ENCODE data around the gene MAP4K2.

The MAP4K2 gene

DNA sequence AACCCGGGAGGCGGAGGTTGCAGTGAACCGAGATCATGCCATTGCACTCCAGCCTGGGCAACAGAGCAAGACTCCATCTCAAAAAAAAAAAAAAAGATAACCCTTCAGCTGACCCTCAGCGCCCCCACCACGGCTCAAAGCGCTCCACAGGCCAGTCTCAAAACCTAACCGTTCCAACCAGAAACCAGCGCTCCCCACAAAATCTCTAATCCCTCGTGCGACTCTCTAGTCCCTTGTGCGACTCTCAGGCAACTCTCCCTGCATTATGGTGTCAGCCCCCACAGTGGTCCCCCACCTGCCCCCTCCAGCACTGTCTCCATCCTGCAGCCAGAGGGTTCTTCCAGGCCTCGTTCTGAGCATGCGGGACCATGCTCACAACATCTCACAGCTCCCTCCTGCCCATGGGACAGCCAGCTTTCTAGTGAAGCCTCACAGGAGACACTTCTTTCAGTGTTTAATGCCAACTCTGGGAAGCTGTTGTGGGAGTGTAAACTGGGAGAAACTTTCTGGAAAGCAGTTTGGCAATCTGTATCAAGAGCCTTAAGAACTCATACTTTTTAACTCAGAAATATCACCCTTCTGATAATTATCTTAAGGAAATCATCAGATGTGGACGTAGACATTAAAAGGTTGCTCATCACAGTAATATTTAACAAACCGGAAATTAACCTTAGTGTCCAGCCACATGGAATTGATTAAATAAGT lies 54.9 kb downstream of the MAP4K2 start:
- ChIA-PET CTCF (no interaction called here), POLR2A (interaction anchor here (1.2 kb wide), 1 partner anchor 29 kb away, joined by 3 read pairs; no protein-coding TSS in a partner anchor)
- no peak for DNase-seq (ENCODE audit: extremely low spot score)
- TF ChIP-seq CTBP1 (IDR thresholded peaks at IDR 0.05; ENCODE audit: borderline replicate concordance) (no peak), ARNT (IDR thresholded peaks at IDR 0.05) (no peak), SP1 (IDR thresholded peaks at IDR 0.05) (no peak), SUZ12 (IDR thresholded peaks at IDR 0.05) (no peak), NFRKB (IDR thresholded peaks at IDR 0.05) (no peak), PKNOX1 (IDR thresholded peaks at IDR 0.05) (no peak), LEF1 (IDR thresholded peaks at IDR 0.05; ENCODE audit: borderline replicate concordance) (no peak), FOXK2 (IDR thresholded peaks at IDR 0.05) (no peak), L3MBTL2 (conservative IDR thresholded peaks at IDR 0.05) (no peak), FOXM1 (IDR thresholded peaks at IDR 0.05; ENCODE audit: borderline replicate concordance) (no peak), FOXA1 (IDR thresholded peaks at IDR 0.05) (no peak), ZNF384 (IDR thresholded peaks at IDR 0.05) (no peak), BHLHE40 (IDR thresholded peaks at IDR 0.05; ENCODE audit: borderline replicate concordance) (no peak), ELF4 (IDR thresholded peaks at IDR 0.05) (no peak), TARDBP (IDR thresholded peaks at IDR 0.05) (no peak), HDGF (IDR thresholded peaks at IDR 0.05; ENCODE audit: borderline replicate concordance) (no peak)

GRCh38 chr11:64746486-64746885 lies 56.5 kb downstream of the MAP4K2 start:
- POLR2A ChIA-PET, result interaction anchor here (2.0 kb wide), 1 partner anchor 32 kb away, joined by 9 read pairs; the partner anchor contains the start of gene SF1
- TF ChIP-seq ARNT (IDR thresholded peaks at IDR 0.05) (no peak), FOXA1 (IDR thresholded peaks at IDR 0.05) (no peak), ZNF384 (IDR thresholded peaks at IDR 0.05) (no peak), FOXK2 (IDR thresholded peaks at IDR 0.05) (no peak), NFRKB (IDR thresholded peaks at IDR 0.05) (no peak), L3MBTL2 (conservative IDR thresholded peaks at IDR 0.05) (no peak), PKNOX1 (IDR thresholded peaks at IDR 0.05) (no peak), BHLHE40 (IDR thresholded peaks at IDR 0.05; ENCODE audit: borderline replicate concordance) (no peak), TARDBP (IDR thresholded peaks at IDR 0.05) (no peak), LEF1 (IDR thresholded peaks at IDR 0.05; ENCODE audit: borderline replicate concordance) (no peak), HDGF (IDR thresholded peaks at IDR 0.05; ENCODE audit: borderline replicate concordance) (no peak), SUZ12 (IDR thresholded peaks at IDR 0.05) (no peak), CTBP1 (IDR thresholded peaks at IDR 0.05; ENCODE audit: borderline replicate concordance) (no peak), FOXM1 (IDR thresholded peaks at IDR 0.05; ENCODE audit: borderline replicate concordance) (no peak), ELF4 (IDR thresholded peaks at IDR 0.05) (no peak)
- CTCF ChIA-PET, result interaction anchor here (0.6 to 1.6 kb wide), 3 partner anchors 14 to 42 kb away, joined by 3 to 7 read pairs (median 3); partner anchors contain the start of gene PYGM
- DNase-seq (ENCODE audit: extremely low spot score), result no peak

DNA sequence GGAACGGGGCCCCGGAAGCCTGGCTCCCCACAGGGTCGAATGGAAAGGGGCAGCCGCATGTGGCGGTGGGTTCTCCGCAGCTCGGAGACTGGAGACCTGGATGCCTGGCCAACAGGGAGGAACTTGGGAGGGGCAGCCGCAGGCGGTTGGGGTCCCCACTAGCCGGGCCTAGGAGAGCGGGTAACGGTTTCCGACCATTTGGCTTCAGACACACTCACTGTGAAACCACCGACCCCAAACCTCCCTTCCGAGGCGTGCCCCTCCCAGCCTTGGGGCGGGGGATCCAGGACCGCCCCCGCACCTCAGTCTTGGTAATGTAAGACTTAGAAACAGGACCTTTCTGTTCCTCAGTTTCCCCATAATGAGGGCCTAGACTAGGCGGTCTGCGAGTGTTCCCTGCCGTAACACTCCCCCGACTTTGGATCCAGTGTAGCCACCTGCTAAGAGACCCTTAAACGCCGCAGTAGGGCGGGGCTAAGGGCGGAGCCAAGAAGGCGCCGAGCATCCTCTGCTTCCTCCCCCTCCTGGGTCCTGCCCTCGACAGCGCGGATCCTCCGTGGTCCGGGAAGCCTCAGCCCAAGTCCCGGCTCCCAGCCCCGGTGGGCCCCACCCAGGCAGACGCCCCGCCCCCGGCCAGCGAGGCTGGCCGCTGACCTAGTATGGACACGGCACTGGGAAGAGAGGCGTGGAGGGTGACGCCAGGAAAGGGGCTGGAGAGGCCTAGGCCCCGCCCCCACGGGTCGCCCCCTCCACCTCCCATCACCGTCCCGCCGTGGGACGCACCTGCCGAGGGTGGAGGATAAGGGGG lies 57.3 kb downstream of the MAP4K2 start:
- ChIA-PET CTCF (interaction anchor here (0.8 to 1.6 kb wide), 2 partner anchors 13 to 14 kb away, joined by 4 to 7 read pairs; partner anchors contain the start of gene PYGM), POLR2A (interaction anchor here (2.0 to 2.6 kb wide), 2 partner anchors 15 to 33 kb away, joined by 9 read pairs; partner anchors contain the start of gene SF1)
- no peak for DNase-seq (ENCODE audit: extremely low spot score)
- no peak for TF ChIP-seq FOXA1 (IDR thresholded peaks at IDR 0.05)
- no peak for TF ChIP-seq BHLHE40 (IDR thresholded peaks at IDR 0.05; ENCODE audit: borderline replicate concordance)
- TF ChIP-seq ZNF384 (IDR thresholded peaks at IDR 0.05), result no peak
- TF ChIP-seq FOXM1 (IDR thresholded peaks at IDR 0.05; ENCODE audit: borderline replicate concordance), result no peak
- no peak for TF ChIP-seq SUZ12 (IDR thresholded peaks at IDR 0.05)
- TF ChIP-seq HDGF (IDR thresholded peaks at IDR 0.05; ENCODE audit: borderline replicate concordance), result no peak
- no peak for TF ChIP-seq ARNT (IDR thresholded peaks at IDR 0.05)
- TF ChIP-seq FOXK2 (IDR thresholded peaks at IDR 0.05), result no peak
- no peak for TF ChIP-seq SP1 (IDR thresholded peaks at IDR 0.05)
- TF ChIP-seq TARDBP (IDR thresholded peaks at IDR 0.05), result no peak
- no peak for TF ChIP-seq LEF1 (IDR thresholded peaks at IDR 0.05; ENCODE audit: borderline replicate concordance)
- no peak for TF ChIP-seq NFRKB (IDR thresholded peaks at IDR 0.05)

GRCh38 chr11:64745189-64745520 lies 57.9 kb downstream of the MAP4K2 start:
- TF ChIP-seq ELF4 (IDR thresholded peaks at IDR 0.05) (no peak), LEF1 (IDR thresholded peaks at IDR 0.05; ENCODE audit: borderline replicate concordance) (no peak), NFRKB (IDR thresholded peaks at IDR 0.05) (no peak), SUZ12 (IDR thresholded peaks at IDR 0.05) (no peak), FOXA1 (IDR thresholded peaks at IDR 0.05) (no peak), CTBP1 (IDR thresholded peaks at IDR 0.05; ENCODE audit: borderline replicate concordance) (no peak), TARDBP (IDR thresholded peaks at IDR 0.05) (no peak), FOXM1 (IDR thresholded peaks at IDR 0.05; ENCODE audit: borderline replicate concordance) (no peak), SP1 (IDR thresholded peaks at IDR 0.05) (no peak), FOXK2 (IDR thresholded peaks at IDR 0.05) (no peak), PKNOX1 (IDR thresholded peaks at IDR 0.05) (no peak)
- no peak for DNase-seq (ENCODE audit: extremely low spot score)
- ChIA-PET CTCF (interaction anchor here (0.8 kb wide), 1 partner anchor 12 kb away, joined by 4 read pairs; no protein-coding TSS in a partner anchor), POLR2A (interaction anchor here (1.5 to 2.6 kb wide), 2 partner anchors 15 to 19 kb away, joined by 3 to 9 read pairs; no protein-coding TSS in a partner anchor)
